COLO829 (cell line): ENCODE results near the gene CTNNBIP1.
"Not testable (repeated sequence)": the region's sequence is repeated elsewhere in the genome, so short reads cannot be mapped to it uniquely, and the experiment has no call there.

Experiments
- DNase-seq: peaks from one replicate; pipeline ENCODE4 v3.0.0; 2012; ENCODE audit warnings: low spot score

CTNNBIP1 gene

DNA sequence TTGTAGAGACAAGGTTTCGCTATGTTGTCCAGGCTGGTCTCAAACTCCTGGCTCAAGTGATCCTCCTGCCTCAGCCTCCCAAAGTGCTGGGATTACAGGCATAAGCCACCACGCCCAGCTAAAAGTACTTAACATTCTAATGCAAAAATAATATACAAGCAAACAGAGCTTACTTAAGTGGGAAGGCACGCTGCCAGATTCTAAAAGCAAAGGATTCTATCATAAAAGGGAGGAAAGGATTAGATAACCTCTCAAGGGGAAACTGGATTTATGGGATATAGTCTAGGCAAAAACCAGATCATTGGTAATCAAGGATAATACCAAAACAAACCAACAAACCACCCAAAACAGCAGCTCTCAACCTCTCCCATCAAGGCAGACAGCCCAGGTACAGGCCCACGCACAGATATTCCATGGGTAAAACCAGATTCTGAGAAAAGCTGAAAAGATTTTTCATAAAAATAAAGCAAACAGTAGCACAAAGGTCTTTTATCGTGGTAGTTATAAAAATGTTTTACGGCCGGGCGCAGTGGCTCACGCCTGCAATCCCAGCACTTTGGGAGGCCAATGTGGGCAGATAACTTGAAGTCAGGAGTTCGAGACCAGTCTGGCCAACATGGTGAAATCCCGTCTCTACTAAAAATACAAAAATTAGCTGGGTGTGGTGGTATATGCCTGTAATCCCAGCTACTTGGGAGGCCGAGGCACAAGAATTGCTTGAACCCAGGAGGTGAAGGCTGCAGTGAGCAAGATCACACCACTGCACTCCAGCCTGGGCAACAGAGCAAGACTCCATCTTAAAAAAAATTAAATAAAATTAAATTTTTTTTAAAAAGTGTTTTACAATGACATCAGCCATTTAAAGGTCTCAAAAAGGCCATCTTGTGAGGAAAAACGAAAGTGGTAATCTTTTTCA, 106.8 kb downstream of the CTNNBIP1 start:
- not testable (repeated sequence) for DNase-seq

GRCh38 chr1:9801909-9802308, 108.2 kb downstream of the CTNNBIP1 start:
- no peak for DNase-seq
